Lower lobe of right lung (tissue), 2 donors: Measurements from ENCODE around the gene OSTM1. TPM values are rescaled to one million over a fixed set of nuclear protein-coding genes. Genes with fewer than 3 reads are reported as not detected.

Experiments
- ATAC-seq, 2 donors: fragments of 200-7000 bp; cut with Tn5 transposase; one replicate each; pipeline ENCODE4 v1.9.1; 2020 to 2022; ENCODE audit warnings: mild to moderate bottlenecking in 2 of 2, moderate library complexity in 2 of 2
- DNase-seq: peaks from one replicate; pipeline ENCODE4 v3.0.0-alpha.2; 2020
- H3K27ac ChIP-seq: fragments of 200-600 bp; one replicate; pipeline ENCODE4 v1.8.0; 2022
- H3K27me3 ChIP-seq: fragments of 200-600 bp; one replicate; pipeline ENCODE4 v1.8.0; 2022; ENCODE audit warnings: low read depth
- H3K36me3 ChIP-seq: fragments of 200-600 bp; one replicate; pipeline ENCODE4 v1.8.0; 2022; ENCODE audit warnings: mild to moderate bottlenecking
- H3K4me1 ChIP-seq: fragments of 200-600 bp; one replicate; pipeline ENCODE4 v1.8.0; 2022
- H3K4me3 ChIP-seq: fragments of 200-600 bp; one replicate; pipeline ENCODE4 v1.8.0; 2022; ENCODE audit warnings: mild to moderate bottlenecking
- H3K9me3 ChIP-seq: fragments of 200-600 bp; one replicate; pipeline ENCODE4 v1.8.0; 2022
- CTCF ChIP-seq: fragments of 200-600 bp; IDR thresholded peaks from one replicate; pipeline ENCODE4 v1.8.0; 2022; ENCODE audit warnings: antibody characterized with exemption, mild to moderate bottlenecking
- intact Hi-C: fragments of 100-400 bp; cut with DNase I; formaldehyde crosslinking; loops from one replicate; pipeline ENCODE4 v1.11.0; 2022
- long read RNA-seq: library from polyadenylated mRNA; unstranded; transcript quantifications from one replicate; pipeline ENCODE4 v2.0.0, GENCODE V29; 2021
- total RNA-seq: library from RNA; stranded (reverse); fragmentation: NEBNext Ultra II Directional; extraction: Animal tissue kit (Norgen Biotek cat#: 25700); gene quantifications from one replicate; pipeline ENCODE4 v1.2.1, GENCODE V29; 2021
- donor health status: DM: no; HTN: yes; CAD: no; lungs with severe emphysema.

The OSTM1 gene
- 63.8 TPM for total RNA-seq
- long read RNA-seq, full-length matches to known transcripts: 139 of 165 reads
- long read RNA-seq, partial matches to known transcripts: 5 of 165 reads
- long read RNA-seq, other reads (novel, unspliced or antisense): 21 of 165 reads

GRCh38 chr6:108074359-108075144, at the start of gene OSTM1:
Gene OSTM1, minus strand, starts transcription at chr6:108074741. Its CDS starts 90 bp downstream, at chr6:108074651.
- TF ChIP-seq CTCF: no peak

GRCh38 chr6:108123946-108124345, 49.4 kb upstream of the OSTM1 start:
- peaks cover 77% of the 10 kb centered on the region for H3K27me3 ChIP-seq
- no peak overlapping the region for H3K4me3 ChIP-seq
- intact Hi-C loops: no loop called here
- DNase-seq (no peak), ATAC-seq (no peak)
- H3K9me3 ChIP-seq: no peaks in the 10 kb centered on the region
- peaks cover 8% of the 10 kb centered on the region for H3K4me1 ChIP-seq
- TF ChIP-seq CTCF: no peak
- H3K36me3 ChIP-seq: no peaks in the 10 kb centered on the region
- H3K27ac ChIP-seq: no peak overlapping the region

More at GRCh38 chr6:108074359-108075144, at the start of gene OSTM1:
- Histone ChIP-seq H3K4me1 (peaks cover 17% of the 10 kb centered on the region), H3K4me3 (peak within 1 kb of the TSS; percentile 97), H3K36me3 (no peaks in the 10 kb centered on the region), H3K27ac (peak within 1 kb of the TSS; percentile 90), H3K9me3 (no peaks in the 10 kb centered on the region), H3K27me3 (no peaks in the 10 kb centered on the region)
- peak; percentile 100 for ATAC-seq
- intact Hi-C loops: no loop called here
- DNase-seq: peak; percentile 94

- DNase-seq: no peak
- no peaks in the 10 kb centered on the region for H3K36me3 ChIP-seq
- no peak for TF ChIP-seq CTCF
- ATAC-seq: no peak
- peaks cover 81% of the 10 kb centered on the region for H3K27me3 ChIP-seq
- H3K27ac ChIP-seq: no peak overlapping the region
- intact Hi-C loops: no loop called here
- no peak overlapping the region for H3K4me3 ChIP-seq
- no peaks in the 10 kb centered on the region for H3K9me3 ChIP-seq
- H3K4me1 ChIP-seq: peaks cover 12% of the 10 kb centered on the region
These were observed 49.0 kb upstream of the OSTM1 start for GRCh38 chr6:108123481-108123929.

GRCh38 chr6:108121612-108122011, 47.1 kb upstream of the OSTM1 start:
- H3K27me3 ChIP-seq: peaks cover 91% of the 10 kb centered on the region
- no peak for TF ChIP-seq CTCF
- intact Hi-C loops: no loop called here

GRCh38 chr6:108120311-108120710, 45.8 kb upstream of the OSTM1 start:
- H3K36me3 ChIP-seq: no peaks in the 10 kb centered on the region
- peaks cover 94% of the 10 kb centered on the region for H3K27me3 ChIP-seq
- H3K9me3 ChIP-seq: no peaks in the 10 kb centered on the region
- TF ChIP-seq CTCF: no peak
- H3K4me1 ChIP-seq: peaks cover 29% of the 10 kb centered on the region
- ATAC-seq (no peak), DNase-seq (no peak)
- intact Hi-C loops: no loop called here
- H3K27ac ChIP-seq: no peak overlapping the region
- no peak overlapping the region for H3K4me3 ChIP-seq

More at GRCh38 chr6:108121612-108122011, 47.1 kb upstream of the OSTM1 start:
- peaks cover 22% of the 10 kb centered on the region for H3K4me1 ChIP-seq
- H3K36me3 ChIP-seq: no peaks in the 10 kb centered on the region
- H3K27ac ChIP-seq: no peak overlapping the region
- no peak overlapping the region for H3K4me3 ChIP-seq
- no peaks in the 10 kb centered on the region for H3K9me3 ChIP-seq
- DNase-seq (no peak), ATAC-seq (no peak)
